ENCODE data around the gene MVD. TPM values are rescaled to one million over a fixed set of nuclear protein-coding genes. Genes with fewer than 3 reads are reported as not detected.
A peak's percentile ranks its signal among the peaks of the same experiment; 100 is the strongest.

MVD gene
- total RNA-seq, 4 donors from 2014 or later, result 27.0 to 32.4 (median 29.3) TPM

GRCh38 chr16:88697831-88698615 is 35.1 kb upstream of the MVD start:
- Histone ChIP-seq H3K4me3 (no peak overlapping the region), H3K9me3 (no peaks in the 10 kb centered on the region), H3K27me3 (peaks cover 0 to 4% (median 0%) of the 10 kb centered on the region in 4 donors), H3K27ac (replicated peaks in 1 of 4) (no peak overlapping the region), H3K36me3 (peaks cover 19 to 74% (median 60%) of the 10 kb centered on the region in 4 donors), H3K4me1 (peaks cover 22 to 33% (median 32%) of the 10 kb centered on the region in 4 donors)
- DNase-seq (ENCODE audit: extremely low spot score), result no peak
- intact Hi-C loops (cut with DNase I), result no loop called here
- TF ChIP-seq CTCF (IDR thresholded peaks at IDR 0.05) (peak in 1 of 3 experiments; percentile 9), EP300 (IDR thresholded peaks at IDR 0.05) (no peak), POLR2A (IDR thresholded peaks at IDR 0.05; ENCODE audit: low read depth) (no peak), POLR2AphosphoS5 (IDR thresholded peaks at IDR 0.05) (no peak)
- whole genome bisulfite sequencing, result 86% methylated on average over 37 of the region's 37 CpGs

- intact Hi-C loops (cut with DNase I), result no loop called here
- DNase-seq (ENCODE audit: extremely low spot score), result no peak
Measured at GRCh38 chr16:88697116-88697830, 34.4 kb upstream of the MVD start.

GRCh38 chr16:88696441-88696840 is 33.5 kb upstream of the MVD start:
- intact Hi-C loops (cut with DNase I), result no loop called here

More at GRCh38 chr16:88697116-88697830, 34.4 kb upstream of the MVD start:
- peaks cover 0 to 10% (median 0%) of the 10 kb centered on the region in 4 donors for H3K27me3 ChIP-seq
- H3K27ac ChIP-seq (replicated peaks in 1 of 4), result no peak overlapping the region
- H3K4me3 ChIP-seq, result no peak overlapping the region
- H3K9me3 ChIP-seq, result no peaks in the 10 kb centered on the region
- 87% methylated on average over 18 of the region's 47 CpGs for WGBS
- TF ChIP-seq POLR2A (IDR thresholded peaks at IDR 0.05; ENCODE audit: low read depth), result no peak
- no peak for TF ChIP-seq POLR2AphosphoS5 (IDR thresholded peaks at IDR 0.05)
- TF ChIP-seq CTCF (IDR thresholded peaks at IDR 0.05), result no peak
- TF ChIP-seq EP300 (IDR thresholded peaks at IDR 0.05), result no peak
- H3K36me3 ChIP-seq, result peaks cover 19 to 67% (median 56%) of the 10 kb centered on the region in 4 donors
- H3K4me1 ChIP-seq, result peaks cover 17 to 26% (median 25%) of the 10 kb centered on the region in 4 donors

GRCh38 chr16:88695753-88696152 is 32.9 kb upstream of the MVD start:
- no peaks in the 10 kb centered on the region for H3K9me3 ChIP-seq
- WGBS, result 89% methylated on average over 7 of the region's 7 CpGs
- intact Hi-C loops (cut with DNase I), result no loop called here
- peaks cover 5 to 12% (median 10%) of the 10 kb centered on the region in 4 donors for H3K4me1 ChIP-seq
- H3K4me3 ChIP-seq, result no peak overlapping the region
- TF ChIP-seq POLR2AphosphoS5 (IDR thresholded peaks at IDR 0.05) (no peak), EP300 (IDR thresholded peaks at IDR 0.05) (no peak), CTCF (IDR thresholded peaks at IDR 0.05) (no peak), POLR2A (IDR thresholded peaks at IDR 0.05; ENCODE audit: low read depth) (no peak)
- H3K27me3 ChIP-seq, result peaks cover 0 to 25% (median under 1%) of the 10 kb centered on the region in 4 donors
- H3K27ac ChIP-seq (replicated peaks in 1 of 4), result no peak overlapping the region
- DNase-seq (ENCODE audit: extremely low spot score), result no peak
- H3K36me3 ChIP-seq, result peaks cover 19 to 59% (median 50%) of the 10 kb centered on the region in 4 donors

More at GRCh38 chr16:88696441-88696840, 33.5 kb upstream of the MVD start:
- Histone ChIP-seq H3K4me1 (peaks cover 9 to 19% (median 17%) of the 10 kb centered on the region in 4 donors), H3K36me3 (peaks cover 19 to 64% (median 53%) of the 10 kb centered on the region in 4 donors), H3K27me3 (peaks cover 0 to 18% (median 0%) of the 10 kb centered on the region in 4 donors), H3K27ac (replicated peaks in 1 of 4) (no peak overlapping the region), H3K4me3 (no peak overlapping the region), H3K9me3 (no peaks in the 10 kb centered on the region)
- 86% methylated on average over 11 of the region's 14 CpGs for WGBS
- DNase-seq (ENCODE audit: extremely low spot score), result no peak
- TF ChIP-seq EP300 (IDR thresholded peaks at IDR 0.05) (no peak), POLR2AphosphoS5 (IDR thresholded peaks at IDR 0.05) (no peak), POLR2A (IDR thresholded peaks at IDR 0.05; ENCODE audit: low read depth) (no peak), CTCF (IDR thresholded peaks at IDR 0.05) (no peak)
